ENCODE results near the gene KDM8. TPM values are rescaled to one million over a fixed set of nuclear protein-coding genes. Genes with fewer than 3 reads are reported as not detected.

The KDM8 gene
- total and polyA plus RNA-seq, 9 of the 15 experiments (the other 6 are each of a cell fraction or from before 2014, with no cell fraction given) = 0.61 to 9.1 (median 5.4) TPM

- TF ChIP-seq, protein P1, sequence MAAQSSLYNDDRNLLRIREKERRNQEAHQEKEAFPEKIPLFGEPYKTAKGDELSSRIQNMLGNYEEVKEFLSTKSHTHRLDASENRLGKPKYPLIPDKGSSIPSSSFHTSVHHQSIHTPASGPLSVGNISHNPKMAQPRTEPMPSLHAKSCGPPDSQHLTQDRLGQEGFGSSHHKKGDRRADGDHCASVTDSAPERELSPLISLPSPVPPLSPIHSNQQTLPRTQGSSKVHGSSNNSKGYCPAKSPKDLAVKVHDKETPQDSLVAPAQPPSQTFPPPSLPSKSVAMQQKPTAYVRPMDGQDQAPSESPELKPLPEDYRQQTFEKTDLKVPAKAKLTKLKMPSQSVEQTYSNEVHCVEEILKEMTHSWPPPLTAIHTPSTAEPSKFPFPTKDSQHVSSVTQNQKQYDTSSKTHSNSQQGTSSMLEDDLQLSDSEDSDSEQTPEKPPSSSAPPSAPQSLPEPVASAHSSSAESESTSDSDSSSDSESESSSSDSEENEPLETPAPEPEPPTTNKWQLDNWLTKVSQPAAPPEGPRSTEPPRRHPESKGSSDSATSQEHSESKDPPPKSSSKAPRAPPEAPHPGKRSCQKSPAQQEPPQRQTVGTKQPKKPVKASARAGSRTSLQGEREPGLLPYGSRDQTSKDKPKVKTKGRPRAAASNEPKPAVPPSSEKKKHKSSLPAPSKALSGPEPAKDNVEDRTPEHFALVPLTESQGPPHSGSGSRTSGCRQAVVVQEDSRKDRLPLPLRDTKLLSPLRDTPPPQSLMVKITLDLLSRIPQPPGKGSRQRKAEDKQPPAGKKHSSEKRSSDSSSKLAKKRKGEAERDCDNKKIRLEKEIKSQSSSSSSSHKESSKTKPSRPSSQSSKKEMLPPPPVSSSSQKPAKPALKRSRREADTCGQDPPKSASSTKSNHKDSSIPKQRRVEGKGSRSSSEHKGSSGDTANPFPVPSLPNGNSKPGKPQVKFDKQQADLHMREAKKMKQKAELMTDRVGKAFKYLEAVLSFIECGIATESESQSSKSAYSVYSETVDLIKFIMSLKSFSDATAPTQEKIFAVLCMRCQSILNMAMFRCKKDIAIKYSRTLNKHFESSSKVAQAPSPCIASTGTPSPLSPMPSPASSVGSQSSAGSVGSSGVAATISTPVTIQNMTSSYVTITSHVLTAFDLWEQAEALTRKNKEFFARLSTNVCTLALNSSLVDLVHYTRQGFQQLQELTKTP (IDR thresholded peaks at IDR 0.05; ENCODE audit: low read depth in 1 of 2, partially characterized antibody in 2 of 2) = no peak
- no peak for TF ChIP-seq HMG20B (CRISPR knock-in tag; IDR thresholded peaks at IDR 0.05)
- peak; percentile 85 for TF ChIP-seq SMARCA4 (IDR thresholded peaks at IDR 0.05)
- no peak for TF ChIP-seq ZNF12 (CRISPR knock-in tag; IDR thresholded peaks at IDR 0.05)
- no peak for TF ChIP-seq PHB2 (IDR thresholded peaks at IDR 0.05; ENCODE audit: low read depth)
- no peak for TF ChIP-seq HEY1 (CRISPR knock-in tag; IDR thresholded peaks at IDR 0.05; ENCODE audit: borderline replicate concordance)
- TF ChIP-seq ZNF512 (tag; IDR thresholded peaks at IDR 0.05) = no peak
- TF ChIP-seq ZNF347 (CRISPR knock-in tag; IDR thresholded peaks at IDR 0.05; ENCODE audit: low read depth) = no peak
- TF ChIP-seq KLF6 (CRISPR knock-in tag; IDR thresholded peaks at IDR 0.05; ENCODE audit: borderline replicate concordance) = no peak
- peak; percentile 54; the same call in 1 of the 2 replicates for TF ChIP-seq LEF1 (IDR thresholded peaks at IDR 0.05)
- no peak for TF ChIP-seq SMARCA5 (IDR thresholded peaks at IDR 0.05)
- TF ChIP-seq FOXO4 (CRISPR knock-in tag; IDR thresholded peaks at IDR 0.05) = no peak
- TF ChIP-seq ZFP91 (CRISPR knock-in tag; IDR thresholded peaks at IDR 0.05) = no peak
- no peak for TF ChIP-seq XRCC4 (IDR thresholded peaks at IDR 0.05; ENCODE audit: extremely low read depth, insufficient read depth, insufficient read length)
- no peak for TF ChIP-seq ZNF133 (CRISPR knock-in tag; IDR thresholded peaks at IDR 0.05)
- TF ChIP-seq PREB (CRISPR knock-in tag; IDR thresholded peaks at IDR 0.05) = no peak
- no peak for TF ChIP-seq RBM39 (optimal IDR thresholded peaks at IDR 0.05; ENCODE audit: low read depth, low read length)
Measured at GRCh38 chr16:27245276-27246172, 42.2 kb downstream of the KDM8 start (continued).

Measured in K562 (cell line).